Fibroblast of skin of scalp (primary cell): ENCODE measurements around the gene ZNF804A. TPM values are rescaled to one million over a fixed set of nuclear protein-coding genes. Genes with fewer than 3 reads are reported as not detected.
A peak's percentile ranks its signal among the peaks of the same experiment; 100 is the strongest.

Experiments
- DNase-seq: peaks from one replicate; pipeline ENCODE4 v3.0.0-alpha.2; 2013
- polyA plus RNA-seq, 2 experiments: library from polyadenylated mRNA; unstranded; fragments of 120-200 nt; gene quantifications; one replicate each; pipeline ENCODE4 v1.2.1, GENCODE V29; 2013; ENCODE audit not compliant: insufficient read length in 2 of 2

The ZNF804A gene
- polyA plus RNA-seq (2013, experiment 1 of 2; ENCODE audit: insufficient read length): 0.41 TPM
- polyA plus RNA-seq (2013, experiment 2 of 2; ENCODE audit: insufficient read length): 0.48 TPM

DNA sequence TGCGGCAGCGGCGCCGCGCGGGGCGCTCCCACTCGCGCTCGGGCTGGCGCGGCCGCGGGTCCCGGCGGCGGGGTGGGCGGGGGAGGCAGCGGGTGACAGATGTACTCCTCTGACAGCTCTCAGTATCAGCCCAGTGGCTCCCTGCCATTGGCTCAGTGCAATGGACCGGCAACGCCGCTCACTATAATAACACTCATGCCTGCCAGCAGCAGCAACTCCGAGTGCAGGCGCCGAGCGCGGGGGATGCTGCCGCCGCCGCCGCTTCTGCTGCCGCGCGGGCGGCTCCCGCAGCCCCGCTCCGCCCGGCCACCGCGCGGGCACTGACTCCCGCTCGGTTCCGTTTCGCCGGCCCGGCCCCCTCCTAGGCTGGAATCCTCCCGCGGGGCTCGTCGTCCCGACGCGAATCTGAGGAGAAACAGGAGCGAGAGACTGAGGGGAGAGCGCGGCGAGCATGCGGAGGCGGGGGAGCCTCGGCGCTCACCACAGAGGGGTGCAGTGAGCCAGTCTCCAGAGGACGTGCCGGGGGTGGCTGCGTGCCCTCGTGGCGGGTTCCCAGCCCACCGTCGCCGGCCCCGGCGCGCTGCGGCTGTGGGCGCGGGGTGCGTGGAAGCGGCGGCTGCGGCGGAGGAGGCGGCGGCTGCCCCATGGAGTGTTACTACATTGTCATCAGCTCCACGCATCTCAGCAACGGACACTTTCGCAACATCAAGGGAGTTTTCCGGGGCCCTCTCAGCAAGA lies at the start of gene ZNF804A:
ZNF804A (plus strand) TSS at position 214 of the 738 bp plus-strand sequence; CDS start at position 645, 431 bp downstream.
- peak; percentile 56 for DNase-seq

DNA sequence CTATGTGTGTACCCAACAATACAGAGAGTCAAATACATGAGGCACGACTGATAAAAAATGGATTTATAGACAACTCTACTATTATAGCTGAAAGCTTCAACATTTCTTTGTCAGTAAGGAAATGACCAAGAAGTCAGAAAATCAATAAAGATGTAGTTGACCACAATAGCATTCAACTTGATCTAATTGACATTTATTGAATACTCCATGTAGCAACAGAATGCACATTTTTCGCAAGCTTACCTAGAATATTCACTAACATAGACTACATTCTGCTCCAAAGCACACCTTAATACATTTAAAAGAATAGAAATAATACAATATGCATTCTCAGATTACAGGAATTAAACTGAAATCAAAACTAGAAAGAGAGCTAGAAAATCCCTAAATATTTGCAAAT lies 49.2 kb upstream of the ZNF804A start:
- no peak for DNase-seq

DNA sequence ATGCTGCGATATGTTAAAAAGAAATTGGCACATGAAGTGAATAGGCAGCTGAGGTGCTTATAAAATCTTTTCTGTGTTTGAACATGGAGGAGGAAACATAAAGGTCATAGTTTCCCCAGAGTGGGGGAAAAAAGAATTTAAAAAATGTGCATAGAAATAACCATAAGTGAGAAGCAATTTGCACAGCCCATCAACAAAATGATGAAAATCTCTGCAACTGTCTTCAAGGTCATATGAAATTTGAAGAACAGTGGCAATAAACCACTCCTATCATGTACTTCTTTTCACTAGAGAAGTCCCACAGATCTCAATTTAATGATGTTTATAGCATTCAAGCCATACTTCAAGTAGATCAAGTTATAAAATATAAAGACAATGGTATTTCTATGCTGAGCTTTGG lies 46.7 kb upstream of the ZNF804A start:
- peak; percentile 17 for DNase-seq

DNA sequence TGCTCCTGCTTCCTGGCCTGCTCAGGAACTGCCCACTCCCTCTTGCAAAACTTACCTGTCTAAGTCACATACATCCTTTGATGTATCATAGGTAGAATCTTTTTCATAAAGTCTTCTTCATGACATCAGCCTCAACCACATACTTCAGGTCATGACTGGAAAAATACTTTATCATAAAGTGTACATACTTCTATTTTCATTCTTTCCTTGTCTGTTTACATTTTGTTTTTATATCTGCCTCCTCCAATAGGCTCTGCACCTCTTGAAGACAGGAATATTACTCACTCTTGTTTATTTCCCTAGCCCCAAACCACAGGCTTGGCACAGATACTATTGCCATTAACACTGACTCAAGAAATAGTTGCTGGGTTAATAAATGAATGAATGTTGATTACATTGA lies 43.6 kb upstream of the ZNF804A start:
- no peak for DNase-seq

DNA sequence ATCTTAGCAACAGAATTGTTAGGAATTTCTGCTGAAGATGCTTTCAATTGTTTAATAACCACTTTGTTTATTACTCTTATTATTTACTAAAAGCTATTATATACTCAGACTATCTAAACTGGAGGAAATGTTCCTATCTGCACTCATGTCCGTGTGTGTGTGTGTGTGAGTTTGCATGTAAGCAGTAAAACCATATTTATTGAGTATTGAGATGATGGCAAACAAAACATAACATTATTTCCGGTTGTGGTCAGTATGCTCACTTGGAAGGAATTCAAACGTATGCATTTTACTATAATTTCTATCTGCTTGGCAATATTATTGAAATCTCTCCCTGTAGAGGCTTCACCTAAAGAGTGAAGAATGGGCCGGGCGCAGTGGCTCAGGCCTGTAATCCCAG lies 43.0 kb upstream of the ZNF804A start:
- DNase-seq: no peak

DNA sequence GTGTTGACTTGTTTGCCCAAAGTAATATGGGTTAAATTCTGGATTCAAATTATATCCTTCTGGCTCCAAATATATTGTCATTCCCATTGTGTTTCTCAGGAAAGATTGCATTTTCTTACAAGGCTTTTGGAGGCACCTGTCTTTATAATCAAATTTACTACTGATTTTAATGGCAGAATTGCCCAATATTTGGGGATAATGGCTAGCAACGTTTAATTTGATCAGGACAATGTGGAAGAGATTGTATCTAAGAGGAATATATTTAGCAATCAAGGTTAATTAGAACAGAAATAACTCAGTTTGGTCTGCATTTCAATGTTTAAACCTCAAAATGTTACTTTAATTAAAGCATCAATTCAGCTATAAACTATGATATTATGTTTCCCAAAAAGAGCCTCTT lies 41.7 kb upstream of the ZNF804A start:
- DNase-seq: no peak

DNA sequence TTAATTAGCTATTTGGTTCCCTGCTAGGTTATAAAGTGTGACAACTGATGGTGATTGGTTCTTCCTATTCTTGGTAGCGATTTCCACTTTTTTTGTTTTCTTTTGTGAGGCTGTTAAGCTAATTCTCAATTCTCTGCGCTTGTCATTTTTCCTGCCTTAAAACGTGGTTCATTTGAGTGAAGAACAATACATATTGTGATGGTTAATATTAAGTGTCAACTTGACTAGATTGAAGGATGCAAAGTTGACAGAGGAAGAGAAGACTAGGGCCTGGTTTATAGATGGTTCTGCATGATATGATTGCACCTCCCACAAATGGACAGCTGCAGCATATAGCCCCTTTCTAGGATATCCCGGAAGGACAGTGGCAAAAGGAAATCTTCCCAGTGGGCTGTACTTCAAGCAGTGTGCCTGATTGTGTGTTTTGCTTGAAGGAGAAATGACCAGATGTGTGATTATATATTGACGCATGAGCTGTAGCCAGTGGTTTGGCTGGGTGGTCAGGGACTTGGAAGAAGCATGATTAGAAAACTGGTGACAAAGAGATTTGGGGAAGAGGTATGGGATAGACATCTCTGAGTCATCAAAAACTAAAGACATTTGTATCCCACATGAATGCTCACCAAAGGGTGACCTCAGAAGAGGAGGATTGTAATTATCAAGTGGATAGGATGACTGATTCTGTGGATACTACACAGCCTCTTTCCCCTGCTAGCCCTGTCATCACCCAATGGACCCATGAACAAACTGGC lies 39.4 kb upstream of the ZNF804A start:
- no peak for DNase-seq

DNA sequence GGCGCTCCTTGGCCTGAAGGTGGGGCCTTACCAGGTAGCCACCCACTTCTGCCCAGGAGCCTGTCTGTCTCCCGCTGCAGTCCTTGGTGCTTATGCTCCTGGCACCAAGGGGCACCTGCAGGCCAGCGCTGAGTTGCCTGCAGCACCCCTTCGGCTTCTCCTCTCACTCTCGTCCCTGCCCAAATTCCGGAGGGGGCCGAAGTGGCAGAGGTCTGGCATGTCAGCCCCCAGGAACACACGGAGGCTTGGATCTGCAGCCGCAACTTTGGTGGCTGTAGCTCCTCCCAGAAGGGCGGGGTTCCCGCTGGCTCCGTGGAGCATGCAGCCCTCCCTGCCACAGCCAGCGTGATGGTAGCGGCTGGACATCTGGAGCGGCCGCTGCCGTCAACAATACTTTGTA lies 37.7 kb upstream of the ZNF804A start:
- DNase-seq: no peak

DNA sequence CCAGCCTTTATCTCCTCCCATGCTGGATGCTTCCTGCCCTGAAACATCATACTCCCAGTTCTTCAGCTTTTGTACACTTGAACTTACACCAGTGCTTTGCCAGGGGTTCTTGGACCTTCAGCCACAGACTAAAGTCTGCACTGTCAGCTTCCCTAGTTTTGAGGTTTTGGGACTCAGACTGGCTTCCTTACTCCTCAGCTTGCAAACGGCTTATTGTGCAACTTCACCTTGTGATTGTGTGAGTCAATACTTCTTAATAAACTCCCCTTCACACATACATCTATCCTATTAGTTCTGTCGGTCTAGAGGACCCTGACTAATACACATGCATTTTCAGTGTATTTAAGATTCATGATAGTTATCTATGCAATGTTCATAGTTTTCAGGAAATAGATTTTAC lies 35.8 kb upstream of the ZNF804A start:
- DNase-seq: no peak

DNA sequence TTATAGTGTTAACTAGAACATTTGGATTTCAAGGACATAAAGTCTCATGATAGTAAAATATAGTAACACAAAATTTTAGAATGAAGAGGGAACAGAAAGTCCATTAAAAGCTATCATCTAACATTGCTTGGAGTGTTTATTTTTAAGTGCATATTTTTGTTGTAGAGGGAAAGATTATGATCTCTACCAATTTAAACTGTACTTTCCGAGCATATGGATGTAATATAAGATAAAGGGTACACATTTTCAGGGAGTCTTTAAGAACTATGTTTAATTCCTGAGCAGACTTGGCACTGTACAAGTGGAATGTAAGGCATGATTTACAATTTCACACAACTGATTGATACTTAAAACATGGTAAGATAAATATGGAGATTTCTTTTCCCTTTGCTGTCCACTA lies 34.2 kb upstream of the ZNF804A start:
- no peak for DNase-seq

DNA sequence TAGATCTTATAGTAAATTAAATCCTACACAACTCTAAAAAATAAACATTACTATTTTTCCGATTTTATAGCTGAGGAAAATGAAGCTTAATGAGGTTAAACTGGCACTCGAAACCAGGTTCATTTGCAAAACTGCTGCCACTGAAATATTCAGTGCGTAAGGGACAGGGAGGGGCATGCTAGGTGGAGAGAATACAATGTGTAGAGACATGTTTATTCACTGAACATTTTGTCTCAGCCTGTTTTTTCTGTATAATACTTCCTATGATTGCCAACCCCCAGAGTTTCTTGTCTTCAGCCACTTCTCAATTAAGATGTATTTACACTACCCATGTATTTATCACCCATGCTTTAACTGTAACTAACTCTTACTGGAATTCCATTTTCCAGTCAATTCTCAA lies 31.6 kb upstream of the ZNF804A start:
- DNase-seq: no peak

DNA sequence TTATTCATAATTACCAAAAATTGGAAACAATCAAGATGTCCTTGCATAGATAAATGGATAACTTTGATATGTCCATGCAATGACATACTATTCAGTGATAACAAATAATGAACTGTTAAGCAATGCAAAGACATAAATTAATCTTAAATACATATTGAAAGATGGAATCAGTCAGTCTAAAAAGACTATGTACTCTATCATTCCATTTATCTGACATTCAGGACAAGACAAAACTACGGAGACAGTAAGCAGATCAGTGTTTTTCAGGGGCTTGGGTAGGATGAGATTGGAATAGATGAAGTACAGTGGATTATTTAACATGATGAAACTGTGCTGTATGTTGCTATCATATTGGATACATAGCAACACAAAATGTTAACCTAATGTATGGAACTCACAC lies 21.3 kb upstream of the ZNF804A start:
- no peak for DNase-seq

DNA sequence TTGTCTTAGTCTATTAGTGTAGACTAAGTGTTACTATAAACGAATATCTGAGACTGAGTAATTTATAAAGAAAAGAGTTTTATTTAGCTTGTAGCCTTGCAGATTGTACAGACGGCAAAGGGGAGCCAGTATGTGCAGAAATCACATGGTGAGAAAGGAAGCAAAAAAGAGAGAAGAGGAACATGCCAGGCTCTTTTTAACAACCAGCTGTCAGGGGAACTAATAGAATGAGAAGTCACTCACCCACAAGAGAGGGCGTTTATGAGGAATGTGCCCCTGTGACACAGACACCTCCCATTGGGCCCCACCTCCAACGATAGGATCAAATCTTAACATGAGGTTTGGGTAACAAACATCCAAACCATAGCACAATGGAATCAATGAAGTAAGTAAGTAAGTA lies 20.6 kb upstream of the ZNF804A start:
- DNase-seq: no peak

DNA sequence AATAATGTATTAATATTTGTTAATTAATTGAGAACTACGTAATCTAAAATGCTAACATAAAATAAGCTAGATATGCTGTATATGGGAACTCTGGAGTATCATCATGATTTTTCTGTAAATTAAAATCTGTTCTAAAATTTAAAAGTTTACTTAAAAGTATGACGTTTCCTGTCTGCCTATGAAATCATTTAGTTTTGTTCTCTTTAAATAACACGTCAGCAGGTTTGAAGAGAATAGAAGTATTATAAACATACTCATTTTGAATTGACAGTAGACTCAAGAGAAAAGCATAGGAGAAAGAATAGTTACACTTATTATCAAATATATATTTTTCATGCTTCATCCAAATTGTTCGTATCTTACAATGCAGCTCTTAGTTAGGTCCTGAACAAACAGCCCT lies 19.1 kb upstream of the ZNF804A start:
- no peak for DNase-seq

DNA sequence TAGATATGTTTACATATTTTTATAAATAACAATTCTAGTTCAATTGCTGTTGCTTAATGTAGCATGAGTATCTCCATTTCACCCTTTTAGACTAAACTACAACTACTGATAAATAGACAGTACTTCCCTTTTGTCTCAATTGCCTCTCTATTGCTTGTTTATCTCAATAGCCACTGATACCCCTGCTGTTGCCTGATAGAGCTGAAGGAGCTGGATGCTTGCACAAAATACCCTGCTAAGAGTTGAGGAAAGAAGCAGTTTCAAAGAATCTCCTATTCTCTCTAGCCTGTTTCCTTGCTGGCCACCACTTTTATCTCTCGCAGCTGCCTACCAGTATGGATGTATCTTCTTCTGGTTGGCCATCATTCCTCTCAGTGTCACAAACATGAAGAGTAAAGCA lies 16.9 kb upstream of the ZNF804A start:
- no peak for DNase-seq

DNA sequence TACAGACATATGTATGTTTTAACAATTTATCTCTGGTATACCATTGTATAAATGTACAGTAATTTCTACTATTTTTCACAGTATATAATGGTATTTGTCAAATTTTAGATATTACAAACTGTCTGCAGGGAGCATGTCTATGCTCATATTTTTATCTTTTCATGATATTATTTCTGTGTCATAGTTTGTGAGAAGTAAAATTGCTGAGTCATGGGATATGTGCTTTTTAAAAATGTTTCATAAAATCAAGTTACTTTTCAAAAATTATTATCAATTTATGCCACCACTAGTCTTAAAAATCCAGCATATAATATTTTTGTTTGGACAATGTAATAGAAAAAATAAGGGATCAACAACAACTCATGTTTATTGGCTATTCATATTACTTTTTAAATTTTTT lies 9.1 kb upstream of the ZNF804A start:
- DNase-seq: no peak

DNA sequence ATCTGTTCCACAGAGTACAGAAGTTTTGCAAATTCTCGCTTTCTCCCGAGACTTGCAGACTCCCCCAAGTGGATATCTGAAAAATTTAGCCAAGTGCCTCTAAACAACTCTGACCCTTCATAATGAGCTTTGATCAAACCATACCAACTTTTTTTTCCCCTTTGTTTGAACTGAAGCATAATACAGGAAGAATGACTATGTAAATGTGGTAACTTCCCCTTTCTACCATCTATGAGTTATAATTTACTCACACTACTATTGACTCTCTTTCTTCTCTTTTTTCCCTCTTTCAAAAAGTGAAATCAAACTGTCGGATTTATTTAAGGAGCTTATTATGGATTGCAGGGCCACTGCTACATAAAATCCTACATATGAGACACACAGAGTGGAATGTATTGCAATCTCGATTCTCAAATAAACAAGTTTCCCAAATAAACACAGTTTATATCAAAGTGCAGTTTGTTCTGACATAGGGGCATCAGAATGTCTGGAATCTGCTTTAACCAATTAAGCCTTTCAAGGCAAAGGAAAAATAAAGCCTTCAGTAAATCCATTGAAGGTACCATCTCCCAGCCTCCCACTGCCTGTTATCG lies 1.4 kb upstream of the ZNF804A start:
- DNase-seq: peak; percentile 35

DNA sequence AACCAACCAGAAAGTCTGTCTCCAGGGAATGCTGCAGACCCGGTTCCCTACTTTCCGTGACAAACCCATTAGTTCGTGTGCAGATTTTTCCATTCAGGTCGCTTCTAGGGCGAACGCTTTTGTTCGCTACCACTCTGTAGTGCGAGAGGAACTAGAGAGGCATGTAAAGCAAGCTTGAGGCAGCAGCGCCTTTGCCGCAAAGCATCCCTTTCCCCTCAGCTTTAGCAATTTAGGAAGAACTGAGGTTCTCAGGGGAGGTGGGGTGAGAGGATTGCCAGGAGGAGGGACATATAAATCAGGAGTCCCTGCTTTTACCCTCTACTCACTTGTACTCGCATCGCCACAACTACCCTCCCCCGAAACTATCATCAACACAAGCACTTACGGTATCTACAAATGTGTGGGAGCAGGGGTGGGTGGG lies 748 bp upstream of the ZNF804A start:
- DNase-seq: peak; percentile 36

DNA sequence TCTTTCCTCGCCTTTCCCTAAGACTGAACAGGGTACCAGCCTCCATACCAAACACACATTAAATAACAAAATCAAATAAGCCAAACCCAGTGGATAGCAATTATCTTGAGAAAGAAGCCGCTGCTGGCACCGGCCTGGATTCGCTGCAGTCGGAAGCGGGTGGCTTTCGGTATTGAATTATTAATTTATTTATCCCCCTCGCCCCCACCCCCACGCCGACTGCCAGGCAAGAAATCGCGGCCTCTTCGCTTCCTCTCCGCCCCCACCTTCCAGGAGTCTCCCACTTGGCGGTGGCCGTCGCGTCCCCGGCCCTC lies 370 bp upstream of the ZNF804A start:
- DNase-seq: no peak

DNA sequence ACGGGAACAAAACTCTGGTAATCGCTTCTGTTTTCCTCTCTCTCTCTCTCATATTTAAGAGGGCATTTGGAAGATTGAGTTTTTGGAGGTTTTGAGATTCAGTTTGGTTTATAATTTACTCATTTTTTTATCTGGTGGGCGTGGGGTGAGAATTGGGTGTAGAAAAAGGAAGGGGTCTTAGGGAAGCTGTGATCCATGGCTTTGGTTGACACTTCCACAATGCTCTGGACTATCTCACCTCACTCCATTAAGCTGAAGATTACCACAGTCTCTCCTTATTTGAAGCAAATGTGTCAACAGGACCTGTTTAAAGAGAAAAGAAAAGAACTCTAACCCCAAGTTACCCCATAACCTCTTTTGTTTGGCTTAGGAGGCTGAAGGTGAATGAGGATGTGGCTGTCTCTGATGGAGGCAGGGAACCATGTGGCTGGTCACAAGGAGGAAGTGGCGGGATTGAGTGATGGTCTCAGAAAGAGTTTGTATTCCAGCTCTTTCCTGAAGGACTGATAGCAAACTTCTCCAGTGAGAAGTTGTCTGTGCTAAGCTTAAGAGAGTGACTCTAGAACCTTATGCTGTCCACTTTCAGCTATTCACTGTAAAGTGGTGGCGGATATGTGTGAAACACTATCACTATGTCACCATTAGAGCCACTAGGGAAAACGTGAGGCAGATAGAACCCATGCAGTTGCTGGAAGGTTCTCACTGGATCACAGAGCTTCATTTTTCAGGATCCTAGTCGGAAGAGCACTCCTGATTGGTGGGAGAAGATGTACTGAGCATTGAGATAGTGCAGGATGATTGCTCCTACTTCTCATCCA lies 934 bp downstream of the ZNF804A start:
- DNase-seq: no peak

DNA sequence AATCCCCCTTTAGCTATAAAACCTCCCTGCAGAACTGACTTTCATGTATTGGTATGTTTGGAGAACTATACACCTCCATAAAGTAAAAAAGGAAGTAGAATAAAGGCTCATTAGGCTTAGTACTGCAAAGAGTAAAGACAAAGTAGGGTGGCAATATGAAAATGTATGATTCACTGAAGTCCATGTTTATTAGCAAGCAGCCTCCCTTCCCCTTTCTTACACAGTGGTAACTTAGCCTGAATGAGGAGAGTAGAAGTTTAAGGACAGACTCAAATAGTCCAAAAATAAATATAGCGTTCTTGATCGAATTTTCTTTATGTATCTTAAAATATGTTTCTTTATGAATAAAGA lies 1.5 kb downstream of the ZNF804A start:
- no peak for DNase-seq

DNA sequence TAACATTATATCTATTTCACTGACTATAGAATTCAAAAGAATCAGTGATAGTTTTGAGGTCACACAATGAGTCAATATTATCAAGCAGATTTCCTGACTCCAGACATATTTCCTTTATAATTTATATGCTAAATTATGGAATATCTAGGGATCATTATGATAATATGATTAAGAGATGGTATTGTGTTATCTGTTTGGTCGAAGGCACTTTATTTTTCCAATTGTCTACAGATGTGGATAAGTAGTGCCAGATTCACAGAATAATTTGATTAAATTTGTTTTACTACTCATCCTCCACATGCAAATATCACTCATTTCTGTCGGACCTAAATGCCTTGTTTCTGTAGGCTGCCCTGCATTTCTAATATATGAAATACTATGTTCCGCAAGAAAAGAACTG lies 4.4 kb downstream of the ZNF804A start:
- no peak for DNase-seq

DNA sequence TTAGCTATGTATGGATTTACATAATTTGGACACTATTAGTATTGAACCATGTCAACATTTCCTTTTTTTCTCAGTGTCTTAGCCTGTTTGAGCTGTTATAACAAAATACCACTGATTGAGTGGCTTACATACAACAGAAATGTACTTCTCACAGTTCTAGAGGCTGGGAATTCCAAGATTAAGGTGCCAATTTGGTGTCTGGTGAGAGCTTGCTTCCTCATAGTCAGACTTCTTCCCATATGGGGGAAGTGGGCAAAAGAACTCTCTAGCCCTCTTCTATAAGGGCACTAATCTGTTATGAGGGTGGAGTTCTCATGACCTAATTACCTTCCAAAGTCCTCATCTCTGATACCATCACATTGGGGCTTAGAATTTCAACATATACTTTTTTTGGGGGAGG lies 12.6 kb downstream of the ZNF804A start:
- no peak for DNase-seq
